Measurements from ENCODE around the gene ARHGEF40. TPM values are rescaled to one million over a fixed set of nuclear protein-coding genes. Genes with fewer than 3 reads are reported as not detected.
A peak's percentile ranks its signal among the peaks of the same experiment; 100 is the strongest.

The ARHGEF40 gene
- total RNA-seq, result 10 to 100 TPM; 14.2 to 24.4 (median 17.5) TPM
- 10 to 100 TPM; 21.1 to 25.2 TPM for polyA plus RNA-seq
- long read RNA-seq, donor 1, full-length matches to known transcripts, result 4 of 35 reads
- long read RNA-seq, donor 1, partial matches to known transcripts, result 16 of 35 reads
- long read RNA-seq, donor 1, other reads (novel, unspliced or antisense), result 15 of 35 reads
- long read RNA-seq, donor 2, full-length matches to known transcripts, result 8 of 35 reads
- long read RNA-seq, donor 2, partial matches to known transcripts, result 13 of 35 reads
- long read RNA-seq, donor 2, other reads (novel, unspliced or antisense), result 14 of 35 reads
- long read RNA-seq, donor 3, full-length matches to known transcripts, result 5 of 38 reads
- long read RNA-seq, donor 3, partial matches to known transcripts, result 22 of 38 reads
- long read RNA-seq, donor 3, other reads (novel, unspliced or antisense), result 11 of 38 reads

DNA sequence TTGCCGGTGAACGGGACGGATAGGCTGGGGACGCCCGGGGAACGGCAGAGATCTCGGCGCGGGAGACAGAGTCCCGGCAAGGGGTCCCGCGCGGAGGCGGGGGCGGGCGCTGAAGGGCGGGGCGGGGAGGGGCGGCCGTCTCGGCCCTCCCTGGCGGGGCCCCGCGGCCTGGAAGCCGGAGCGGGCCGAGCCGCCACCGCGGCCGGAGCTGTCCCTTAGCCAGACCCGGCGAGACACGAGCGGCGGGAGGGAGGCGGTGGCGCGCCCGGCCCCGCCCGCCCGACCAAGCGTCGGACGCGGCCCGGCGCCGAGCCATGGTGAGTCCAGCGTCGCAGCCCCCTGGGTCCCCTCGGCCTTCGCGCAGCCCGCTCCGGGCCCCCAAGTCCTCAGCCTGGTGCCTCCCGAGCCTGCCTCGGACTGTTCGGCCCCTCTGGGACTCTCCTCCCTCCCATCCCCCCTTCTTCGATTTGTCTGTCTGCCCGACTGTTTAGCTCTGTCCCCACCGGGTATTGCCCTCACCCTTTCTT lies at the start of gene ARHGEF40:
Gene ARHGEF40, plus strand, starts transcription at position 222 of the 527 bp plus-strand sequence. Its CDS starts 93 bp downstream, at position 315.
- WGBS, 2 donors, result 0% methylated on average over 27 to 53 of the region's 63 CpGs
- intact Hi-C loops (cut with DNase I), result loop anchor here in 1 of 10 donors (2.0 kb wide), 2 partner anchors 15 to 35 kb away; no protein-coding TSS in a partner anchor
- TF ChIP-seq, protein P1, sequence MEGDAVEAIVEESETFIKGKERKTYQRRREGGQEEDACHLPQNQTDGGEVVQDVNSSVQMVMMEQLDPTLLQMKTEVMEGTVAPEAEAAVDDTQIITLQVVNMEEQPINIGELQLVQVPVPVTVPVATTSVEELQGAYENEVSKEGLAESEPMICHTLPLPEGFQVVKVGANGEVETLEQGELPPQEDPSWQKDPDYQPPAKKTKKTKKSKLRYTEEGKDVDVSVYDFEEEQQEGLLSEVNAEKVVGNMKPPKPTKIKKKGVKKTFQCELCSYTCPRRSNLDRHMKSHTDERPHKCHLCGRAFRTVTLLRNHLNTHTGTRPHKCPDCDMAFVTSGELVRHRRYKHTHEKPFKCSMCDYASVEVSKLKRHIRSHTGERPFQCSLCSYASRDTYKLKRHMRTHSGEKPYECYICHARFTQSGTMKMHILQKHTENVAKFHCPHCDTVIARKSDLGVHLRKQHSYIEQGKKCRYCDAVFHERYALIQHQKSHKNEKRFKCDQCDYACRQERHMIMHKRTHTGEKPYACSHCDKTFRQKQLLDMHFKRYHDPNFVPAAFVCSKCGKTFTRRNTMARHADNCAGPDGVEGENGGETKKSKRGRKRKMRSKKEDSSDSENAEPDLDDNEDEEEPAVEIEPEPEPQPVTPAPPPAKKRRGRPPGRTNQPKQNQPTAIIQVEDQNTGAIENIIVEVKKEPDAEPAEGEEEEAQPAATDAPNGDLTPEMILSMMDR (IDR thresholded peaks at IDR 0.05), result no peak
- Histone ChIP-seq H3K27me3 (peaks cover 0 to 17% (median 0%) of the 10 kb centered on the region in 7 donors), H3K4me3 (peak within 1 kb of the TSS; percentile 61 to 86 (median 78)), H3K9me3 (no peaks in the 10 kb centered on the region), H3K27ac (peak within 1 kb of the TSS; percentile 64 to 98 (median 95)), H3K4me1 (peaks cover 6 to 44% (median 34%) of the 10 kb centered on the region in 9 donors), H3K36me3 (peaks cover 0 to 25% (median 8%) of the 10 kb centered on the region in 9 donors)
- ATAC-seq, result peak; percentile 34 to 82 (median 58)
- DNase-seq, result peak; percentile 65 to 81

GRCh38 chr14:21020977-21021545 lies 49.0 kb upstream of the ARHGEF40 start:
- TF ChIP-seq, protein P1 (IDR thresholded peaks at IDR 0.05), result no peak
- WGBS, 2 donors, result 90 to 94% methylated on average over 5 of the region's 5 CpGs
- no peak for ATAC-seq
- peaks cover 0 to 23% (median 0%) of the 10 kb centered on the region in 7 donors for H3K27me3 ChIP-seq
- no peak for DNase-seq
- peak overlapping the region in 1 of 10 donors; percentile 20 for H3K27ac ChIP-seq
- peaks cover 6 to 58% (median 25%) of the 10 kb centered on the region in 9 donors for H3K4me1 ChIP-seq
- H3K36me3 ChIP-seq, result peaks cover 0 to 66% (median 35%) of the 10 kb centered on the region in 9 donors
- intact Hi-C loops (cut with DNase I), result loop anchor here in 2 of 10 donors (5.0 kb wide), 2 partner anchors 66 to 81 kb away; partner anchors contain the start of gene TMEM253 (in 1 of the 2)
- no peaks in the 10 kb centered on the region for H3K9me3 ChIP-seq
- H3K4me3 ChIP-seq, result no peak overlapping the region

DNA sequence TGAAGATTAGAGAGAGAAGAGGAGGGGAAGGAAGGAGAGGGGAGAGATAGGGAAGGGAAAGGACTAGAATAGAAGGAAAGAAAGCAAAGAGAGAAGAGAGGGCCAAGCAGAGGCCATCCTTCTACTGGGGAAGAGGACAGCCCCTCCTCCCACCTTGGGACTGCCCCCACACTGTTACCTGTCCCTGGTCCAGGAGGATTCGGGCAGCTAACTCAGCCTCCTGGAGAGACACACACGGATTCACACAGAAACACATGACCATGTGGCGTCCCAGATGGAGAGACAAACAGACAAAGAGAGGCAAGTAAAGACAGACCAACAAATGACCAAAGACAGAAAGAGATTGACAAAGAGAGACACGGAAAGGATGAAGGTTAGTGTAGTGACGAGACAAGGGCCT lies 47.4 kb upstream of the ARHGEF40 start:
- no peaks in the 10 kb centered on the region for H3K9me3 ChIP-seq
- H3K4me3 ChIP-seq, result peak overlapping the region in 8 of 10 donors; percentile 68 to 97 (median 82)
- no peak for DNase-seq
- H3K27ac ChIP-seq, result peak overlapping the region in 9 of 10 donors; percentile 26 to 100 (median 98)
- TF ChIP-seq, protein P1 (IDR thresholded peaks at IDR 0.05), result no peak
- peaks cover 14 to 64% (median 36%) of the 10 kb centered on the region in 9 donors for H3K4me1 ChIP-seq
- H3K27me3 ChIP-seq, result peaks cover 0 to 23% (median 0%) of the 10 kb centered on the region in 7 donors
- peaks cover 0 to 50% (median 31%) of the 10 kb centered on the region in 9 donors for H3K36me3 ChIP-seq
- 52 to 60% methylated on average over 5 of the region's 5 CpGs for WGBS, 2 donors
- intact Hi-C loops (cut with DNase I), result loop anchor here in 2 of 10 donors (5.0 kb wide), 2 partner anchors 65 to 80 kb away; partner anchors contain the start of gene TMEM253 (in 1 of the 2)
- ATAC-seq, result no peak

DNA sequence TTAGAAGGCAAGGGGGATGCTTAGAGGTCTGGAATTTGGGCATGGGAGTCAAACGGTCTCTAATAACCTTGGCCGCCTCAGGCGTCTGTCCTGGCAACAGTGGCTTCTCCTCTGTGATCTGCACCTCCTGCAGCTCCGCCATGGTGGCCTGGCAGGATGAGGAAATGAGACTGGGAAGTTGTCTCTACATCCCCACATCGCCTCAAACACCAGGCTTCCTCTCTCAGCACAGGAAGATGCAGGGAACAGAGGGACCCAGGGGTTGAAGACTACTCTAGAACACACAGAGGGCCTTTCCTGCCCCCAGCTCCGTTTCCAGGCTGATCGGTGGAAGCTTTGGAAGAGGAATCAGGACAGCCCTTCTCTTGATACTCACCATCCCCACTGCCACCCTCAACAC lies 46.9 kb upstream of the ARHGEF40 start:
- Histone ChIP-seq H3K36me3 (peaks cover 0 to 45% (median 26%) of the 10 kb centered on the region in 9 donors), H3K4me1 (peaks cover 14 to 59% (median 36%) of the 10 kb centered on the region in 9 donors), H3K27ac (peak overlapping the region; percentile 86 to 100 (median 98)), H3K27me3 (peaks cover 0 to 23% (median 0%) of the 10 kb centered on the region in 7 donors), H3K9me3 (no peaks in the 10 kb centered on the region), H3K4me3 (peak overlapping the region; percentile 59 to 98 (median 82))
- TF ChIP-seq, protein P1 (IDR thresholded peaks at IDR 0.05), result no peak
- WGBS, 2 donors, result 13 to 18% methylated on average over 7 of the region's 7 CpGs
- DNase-seq (peak in 1 of 2 donors; percentile 41), ATAC-seq (peak in 2 of 8 donors; percentile 2 to 3)
- intact Hi-C loops (cut with DNase I), result loop anchor here in 2 of 10 donors (5.0 kb wide), 2 partner anchors 64 to 79 kb away; partner anchors contain the start of gene TMEM253 (in 1 of the 2)
